HepG2 (cell line): ENCODE data around the gene ZPLD1. TPM values are rescaled to one million over a fixed set of nuclear protein-coding genes. Genes with fewer than 3 reads are reported as not detected.

Experiments used
- BCL6 ChIP-seq: IDR thresholded peaks from 2 replicates; pipeline ENCODE4 v1.6.1; 2016; ENCODE audit warnings: missing genetic modification reagents, missing compliant biosample characterization
- CBX1 ChIP-seq: IDR thresholded peaks from one replicate; pipeline ENCODE4 v1.6.1; 2016; ENCODE audit warnings: antibody characterized with exemption, low read depth
- ZNF20 ChIP-seq: sonication (generic); formaldehyde crosslinking; IDR thresholded peaks from 2 replicates; pipeline ENCODE4 v1.4.0; 2020; ENCODE audit warnings: mild to moderate bottlenecking, moderate library complexity, missing genetic modification reagents
- ZNF235 ChIP-seq: sonication (generic); formaldehyde crosslinking; IDR thresholded peaks from 2 replicates; pipeline ENCODE4 v1.8.1; 2023; ENCODE audit warnings: mild to moderate bottlenecking, missing genetic modification reagents, borderline replicate concordance
- polyA plus RNA-seq, 8 experiments: library from polyadenylated mRNA; depleted of rRNA in 3 of 8; stranded (reverse) in 7 of 8; unstranded in 1 of 8; fragments of >200 nt; fragmentation: Illumina TruSeq in 4 of 8; extraction: Trizol in 4 of 8; gene quantifications; 2 replicates each; pipeline versions ENCODE4 v1.2.1 to v1.2.3, GENCODE V29; 2011 to 2016; ENCODE audit warnings: low read depth in 4 of 8, missing spikeins in 1 of 8, mixed read lengths in 1 of 8; ENCODE audit not compliant: insufficient read depth in 1 of 8
- total RNA-seq, 5 experiments: library from RNA; depleted of rRNA; stranded (reverse); fragments of >200 nt; fragmentation: Illumina TruSeq; extraction: Trizol; gene quantifications; 2 replicates each; pipeline ENCODE4 v1.2.3, GENCODE V29; 2016; ENCODE audit warnings: low read depth in 1 of 5
- TF ChIP-seq, protein P1 (sequence below): sonication (generic); formaldehyde crosslinking; IDR thresholded peaks from 2 replicates; pipeline ENCODE4 v1.4.0; 2020; ENCODE audit warnings: missing genetic modification reagents
- TF ChIP-seq, protein P2 (sequence below), 2 experiments: sonication (generic) in 1 of 2; formaldehyde crosslinking in 1 of 2; IDR thresholded peaks; 2 replicates each; pipeline versions ENCODE4 v1.5.1 to v1.6.1; 2011 to 2020; ENCODE audit warnings: borderline replicate concordance in 1 of 2, low read depth in 1 of 2, low read length in 1 of 2, mild to moderate bottlenecking in 1 of 2, missing genetic modification reagents in 1 of 2, moderate library complexity in 1 of 2
- TF ChIP-seq, protein P3 (sequence below): sonication (generic); formaldehyde crosslinking; IDR thresholded peaks from 2 replicates; pipeline ENCODE4 v1.5.0; 2020; ENCODE audit warnings: mild to moderate bottlenecking, missing genetic modification reagents
- TF ChIP-seq, protein P4 (sequence below): sonication (generic); formaldehyde crosslinking; IDR thresholded peaks from 2 replicates; pipeline ENCODE4 v1.4.0; 2020; ENCODE audit warnings: missing genetic modification reagents, borderline replicate concordance

The ZPLD1 gene
- total and polyA plus RNA-seq, 2 of the 13 experiments (the other 11 are each of a cell fraction or from before 2014, with no cell fraction given), result not detected

DNA sequence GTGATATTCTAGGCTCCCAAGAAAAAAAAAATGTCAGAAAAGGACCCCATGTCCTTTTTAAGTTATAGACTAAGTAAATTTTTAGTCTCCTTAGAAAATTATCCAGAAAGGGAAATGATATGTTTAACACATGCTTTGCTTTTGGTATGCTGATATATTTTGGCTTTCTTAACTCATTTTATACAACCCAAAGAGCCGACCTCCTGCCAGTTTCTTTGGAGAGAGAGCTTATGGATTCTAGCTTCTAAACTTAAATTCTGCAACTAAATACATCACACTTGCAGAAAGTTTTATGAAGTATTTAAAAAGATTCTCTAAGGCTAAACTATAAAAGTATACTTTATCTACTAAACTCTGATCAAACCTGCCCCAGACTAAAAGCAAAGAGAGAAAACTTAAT, 43.9 kb upstream of the ZPLD1 start (continued):
- TF ChIP-seq, protein P1, sequence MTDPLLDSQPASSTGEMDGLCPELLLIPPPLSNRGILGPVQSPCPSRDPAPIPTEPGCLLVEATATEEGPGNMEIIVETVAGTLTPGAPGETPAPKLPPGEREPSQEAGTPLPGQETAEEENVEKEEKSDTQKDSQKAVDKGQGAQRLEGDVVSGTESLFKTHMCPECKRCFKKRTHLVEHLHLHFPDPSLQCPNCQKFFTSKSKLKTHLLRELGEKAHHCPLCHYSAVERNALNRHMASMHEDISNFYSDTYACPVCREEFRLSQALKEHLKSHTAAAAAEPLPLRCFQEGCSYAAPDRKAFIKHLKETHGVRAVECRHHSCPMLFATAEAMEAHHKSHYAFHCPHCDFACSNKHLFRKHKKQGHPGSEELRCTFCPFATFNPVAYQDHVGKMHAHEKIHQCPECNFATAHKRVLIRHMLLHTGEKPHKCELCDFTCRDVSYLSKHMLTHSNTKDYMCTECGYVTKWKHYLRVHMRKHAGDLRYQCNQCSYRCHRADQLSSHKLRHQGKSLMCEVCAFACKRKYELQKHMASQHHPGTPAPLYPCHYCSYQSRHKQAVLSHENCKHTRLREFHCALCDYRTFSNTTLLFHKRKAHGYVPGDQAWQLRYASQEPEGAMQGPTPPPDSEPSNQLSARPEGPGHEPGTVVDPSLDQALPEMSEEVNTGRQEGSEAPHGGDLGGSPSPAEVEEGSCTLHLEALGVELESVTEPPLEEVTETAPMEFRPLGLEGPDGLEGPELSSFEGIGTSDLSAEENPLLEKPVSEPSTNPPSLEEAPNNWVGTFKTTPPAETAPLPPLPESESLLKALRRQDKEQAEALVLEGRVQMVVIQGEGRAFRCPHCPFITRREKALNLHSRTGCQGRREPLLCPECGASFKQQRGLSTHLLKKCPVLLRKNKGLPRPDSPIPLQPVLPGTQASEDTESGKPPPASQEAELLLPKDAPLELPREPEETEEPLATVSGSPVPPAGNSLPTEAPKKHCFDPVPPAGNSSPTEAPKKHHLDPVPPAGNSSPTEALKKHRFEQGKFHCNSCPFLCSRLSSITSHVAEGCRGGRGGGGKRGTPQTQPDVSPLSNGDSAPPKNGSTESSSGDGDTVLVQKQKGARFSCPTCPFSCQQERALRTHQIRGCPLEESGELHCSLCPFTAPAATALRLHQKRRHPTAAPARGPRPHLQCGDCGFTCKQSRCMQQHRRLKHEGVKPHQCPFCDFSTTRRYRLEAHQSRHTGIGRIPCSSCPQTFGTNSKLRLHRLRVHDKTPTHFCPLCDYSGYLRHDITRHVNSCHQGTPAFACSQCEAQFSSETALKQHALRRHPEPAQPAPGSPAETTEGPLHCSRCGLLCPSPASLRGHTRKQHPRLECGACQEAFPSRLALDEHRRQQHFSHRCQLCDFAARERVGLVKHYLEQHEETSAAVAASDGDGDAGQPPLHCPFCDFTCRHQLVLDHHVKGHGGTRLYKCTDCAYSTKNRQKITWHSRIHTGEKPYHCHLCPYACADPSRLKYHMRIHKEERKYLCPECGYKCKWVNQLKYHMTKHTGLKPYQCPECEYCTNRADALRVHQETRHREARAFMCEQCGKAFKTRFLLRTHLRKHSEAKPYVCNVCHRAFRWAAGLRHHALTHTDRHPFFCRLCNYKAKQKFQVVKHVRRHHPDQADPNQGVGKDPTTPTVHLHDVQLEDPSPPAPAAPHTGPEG (CRISPR knock-in tag), result no peak
- TF ChIP-seq ZNF20 (CRISPR knock-in tag) (no peak), CBX1 (no peak), BCL6 (no peak), ZNF235 (CRISPR knock-in tag) (no peak)
- TF ChIP-seq, protein P2, sequence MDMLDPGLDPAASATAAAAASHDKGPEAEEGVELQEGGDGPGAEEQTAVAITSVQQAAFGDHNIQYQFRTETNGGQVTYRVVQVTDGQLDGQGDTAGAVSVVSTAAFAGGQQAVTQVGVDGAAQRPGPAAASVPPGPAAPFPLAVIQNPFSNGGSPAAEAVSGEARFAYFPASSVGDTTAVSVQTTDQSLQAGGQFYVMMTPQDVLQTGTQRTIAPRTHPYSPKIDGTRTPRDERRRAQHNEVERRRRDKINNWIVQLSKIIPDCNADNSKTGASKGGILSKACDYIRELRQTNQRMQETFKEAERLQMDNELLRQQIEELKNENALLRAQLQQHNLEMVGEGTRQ (IDR thresholded peaks at IDR 0.05; ENCODE audit: low read depth, low read length), result no peak
- TF ChIP-seq, protein P2 (CRISPR knock-in tag; IDR thresholded peaks at IDR 0.05; ENCODE audit: borderline replicate concordance), result no peak
- TF ChIP-seq, protein P3, sequence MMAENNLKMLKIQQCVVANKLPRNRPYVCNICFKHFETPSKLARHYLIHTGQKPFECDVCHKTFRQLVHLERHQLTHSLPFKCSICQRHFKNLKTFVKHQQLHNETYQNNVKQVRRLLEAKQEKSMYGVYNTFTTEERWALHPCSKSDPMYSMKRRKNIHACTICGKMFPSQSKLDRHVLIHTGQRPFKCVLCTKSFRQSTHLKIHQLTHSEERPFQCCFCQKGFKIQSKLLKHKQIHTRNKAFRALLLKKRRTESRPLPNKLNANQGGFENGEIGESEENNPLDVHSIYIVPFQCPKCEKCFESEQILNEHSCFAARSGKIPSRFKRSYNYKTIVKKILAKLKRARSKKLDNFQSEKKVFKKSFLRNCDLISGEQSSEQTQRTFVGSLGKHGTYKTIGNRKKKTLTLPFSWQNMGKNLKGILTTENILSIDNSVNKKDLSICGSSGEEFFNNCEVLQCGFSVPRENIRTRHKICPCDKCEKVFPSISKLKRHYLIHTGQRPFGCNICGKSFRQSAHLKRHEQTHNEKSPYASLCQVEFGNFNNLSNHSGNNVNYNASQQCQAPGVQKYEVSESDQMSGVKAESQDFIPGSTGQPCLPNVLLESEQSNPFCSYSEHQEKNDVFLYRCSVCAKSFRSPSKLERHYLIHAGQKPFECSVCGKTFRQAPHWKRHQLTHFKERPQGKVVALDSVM (CRISPR knock-in tag), result no peak
- TF ChIP-seq, protein P4, sequence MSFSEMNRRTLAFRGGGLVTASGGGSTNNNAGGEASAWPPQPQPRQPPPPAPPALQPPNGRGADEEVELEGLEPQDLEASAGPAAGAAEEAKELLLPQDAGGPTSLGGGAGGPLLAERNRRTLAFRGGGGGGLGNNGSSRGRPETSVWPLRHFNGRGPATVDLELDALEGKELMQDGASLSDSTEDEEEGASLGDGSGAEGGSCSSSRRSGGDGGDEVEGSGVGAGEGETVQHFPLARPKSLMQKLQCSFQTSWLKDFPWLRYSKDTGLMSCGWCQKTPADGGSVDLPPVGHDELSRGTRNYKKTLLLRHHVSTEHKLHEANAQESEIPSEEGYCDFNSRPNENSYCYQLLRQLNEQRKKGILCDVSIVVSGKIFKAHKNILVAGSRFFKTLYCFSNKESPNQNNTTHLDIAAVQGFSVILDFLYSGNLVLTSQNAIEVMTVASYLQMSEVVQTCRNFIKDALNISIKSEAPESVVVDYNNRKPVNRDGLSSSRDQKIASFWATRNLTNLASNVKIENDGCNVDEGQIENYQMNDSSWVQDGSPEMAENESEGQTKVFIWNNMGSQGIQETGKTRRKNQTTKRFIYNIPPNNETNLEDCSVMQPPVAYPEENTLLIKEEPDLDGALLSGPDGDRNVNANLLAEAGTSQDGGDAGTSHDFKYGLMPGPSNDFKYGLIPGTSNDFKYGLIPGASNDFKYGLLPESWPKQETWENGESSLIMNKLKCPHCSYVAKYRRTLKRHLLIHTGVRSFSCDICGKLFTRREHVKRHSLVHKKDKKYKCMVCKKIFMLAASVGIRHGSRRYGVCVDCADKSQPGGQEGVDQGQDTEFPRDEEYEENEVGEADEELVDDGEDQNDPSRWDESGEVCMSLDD (CRISPR knock-in tag), result no peak
